Activated CD4-positive, CD25-positive, alpha-beta regulatory T cell treated with anti-CD3 and anti-CD28 coated beads, Interleukin-2, amount 50 U/mL, for 24 hours (primary cell): ENCODE results near the gene TPSB2.
"Not testable (repeated sequence)": the region's sequence is repeated elsewhere in the genome, so short reads cannot be mapped to it uniquely, and the experiment has no call there.

ENCODE experiments used
- ATAC-seq, 2 donors: fragments of 150-1000 bp; cut with Tn5 transposase; one replicate each; pipeline ENCODE4 v1.10.0; 2021; ENCODE audit warnings: mild to moderate bottlenecking in 1 of 2, moderate library complexity in 1 of 2

Gene TPSB2

DNA sequence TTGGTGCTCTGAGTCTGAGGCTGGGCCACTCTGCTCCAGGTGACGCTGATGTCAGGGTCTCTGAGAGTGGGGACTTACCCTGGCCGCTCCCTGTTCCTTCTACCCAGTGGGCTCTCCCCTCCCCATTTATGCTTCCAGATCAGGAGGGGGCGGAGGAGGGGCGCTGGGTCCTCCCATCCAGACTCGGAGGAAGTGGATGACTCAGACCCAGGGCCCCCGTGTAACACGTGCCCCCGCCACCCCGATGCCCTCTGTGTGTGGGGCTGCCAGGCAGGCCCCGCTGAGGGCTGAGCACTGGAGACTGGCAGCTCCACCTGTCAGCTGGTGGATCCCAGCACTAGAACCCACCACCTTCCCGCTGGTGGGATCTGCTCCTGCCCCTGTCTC lies at the start of gene TPSB2:
TPSB2 (minus strand) TSS at position 101 of the 387 bp plus-strand sequence. CDS start 233 bp downstream, outside the sequence.
- not testable (repeated sequence) for ATAC-seq

DNA sequence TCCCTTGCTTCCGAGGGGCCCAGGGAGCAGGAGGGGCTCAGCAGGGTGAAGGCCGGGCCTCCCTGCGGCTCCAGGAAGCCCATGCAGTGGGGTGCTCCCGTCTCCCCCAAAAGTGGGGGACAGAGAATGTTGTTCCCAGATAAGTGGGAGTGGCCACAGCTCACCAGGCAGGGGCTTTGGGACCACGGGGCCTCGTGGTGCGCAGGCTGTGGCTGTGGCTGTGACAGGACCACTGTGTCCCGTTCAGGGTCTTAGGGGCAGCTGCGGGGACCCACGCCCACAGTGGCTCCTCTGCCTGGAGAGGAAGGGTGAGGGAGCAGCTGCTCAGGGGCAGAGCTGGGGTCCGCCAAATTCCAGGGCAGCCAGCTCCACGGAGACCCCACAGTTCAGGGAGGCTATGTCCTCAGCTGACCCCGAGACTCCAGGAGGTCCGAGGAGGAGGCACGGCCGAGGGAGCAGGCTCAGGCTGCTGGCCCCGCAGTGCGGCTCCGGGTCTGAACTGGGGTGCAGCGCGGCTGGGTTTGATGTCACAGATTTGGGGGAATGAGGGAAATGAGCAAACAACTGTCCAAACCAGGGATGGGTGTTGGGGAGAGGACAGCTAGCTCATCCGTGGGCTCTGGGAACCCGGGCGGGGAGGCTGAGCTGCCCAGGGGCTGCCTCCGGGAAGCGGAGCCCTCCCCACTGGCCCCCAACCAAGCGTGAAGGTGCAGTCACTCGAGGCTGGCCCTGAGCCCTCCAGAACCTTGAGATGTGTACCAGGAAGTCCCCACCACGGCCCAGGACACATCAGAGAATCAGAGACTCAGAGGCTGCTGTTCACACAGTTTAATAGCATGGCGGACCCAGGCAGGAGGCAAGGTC lies 49.3 kb upstream of the TPSB2 start:
- no peak for ATAC-seq

DNA sequence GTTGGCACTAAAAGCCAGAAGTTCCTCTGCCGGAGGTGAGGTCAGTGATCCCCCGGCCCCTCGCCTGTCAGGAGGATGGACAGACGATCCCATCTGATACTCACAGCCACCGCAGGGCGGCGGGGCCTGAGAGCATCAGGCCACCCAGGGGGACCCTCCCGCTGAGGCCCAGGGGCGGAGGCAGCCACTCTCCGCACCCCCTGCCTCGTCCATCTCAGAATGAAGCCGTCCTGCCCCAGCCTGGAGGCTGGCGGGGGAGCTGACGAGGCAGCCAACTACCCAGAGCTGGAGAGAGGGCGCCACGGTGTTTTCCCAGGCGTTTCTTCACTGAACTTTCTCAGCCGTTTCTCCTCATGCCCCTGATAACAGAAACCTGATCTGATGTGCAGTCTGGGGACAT lies 48.5 kb upstream of the TPSB2 start:
- no peak for ATAC-seq

DNA sequence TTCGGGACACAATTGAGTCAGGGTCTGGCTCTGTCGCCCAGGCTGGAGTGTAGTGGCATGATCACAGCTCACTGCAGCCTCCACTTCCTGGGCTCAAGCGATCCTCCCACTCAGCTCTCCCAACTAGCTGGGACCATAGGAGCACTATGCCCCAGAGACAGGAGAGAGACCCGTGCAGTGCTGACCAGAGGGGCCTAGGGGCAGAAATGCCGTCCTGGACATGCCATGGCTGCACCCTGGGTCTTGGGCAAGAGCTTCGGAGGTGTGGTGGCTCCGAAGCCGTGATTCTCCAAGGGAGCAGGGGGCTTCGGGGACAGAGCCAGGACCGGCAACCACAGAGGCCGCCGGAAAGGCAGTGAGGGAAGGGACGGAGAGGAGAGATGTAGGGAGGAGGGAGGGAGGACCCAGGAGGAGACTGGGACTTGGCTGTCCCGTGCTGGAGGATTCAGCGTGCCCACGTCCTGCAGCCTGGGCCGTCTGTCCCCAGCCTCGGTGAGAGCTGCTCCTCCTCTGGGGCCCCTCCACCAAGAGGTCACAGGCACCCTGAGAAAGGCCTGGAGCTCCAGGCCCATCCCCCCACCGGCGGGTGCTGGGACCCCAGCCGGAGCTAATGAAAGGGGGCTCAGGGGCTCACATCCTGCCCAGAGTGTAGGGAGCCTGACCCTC lies 47.8 kb upstream of the TPSB2 start:
- no peak for ATAC-seq

DNA sequence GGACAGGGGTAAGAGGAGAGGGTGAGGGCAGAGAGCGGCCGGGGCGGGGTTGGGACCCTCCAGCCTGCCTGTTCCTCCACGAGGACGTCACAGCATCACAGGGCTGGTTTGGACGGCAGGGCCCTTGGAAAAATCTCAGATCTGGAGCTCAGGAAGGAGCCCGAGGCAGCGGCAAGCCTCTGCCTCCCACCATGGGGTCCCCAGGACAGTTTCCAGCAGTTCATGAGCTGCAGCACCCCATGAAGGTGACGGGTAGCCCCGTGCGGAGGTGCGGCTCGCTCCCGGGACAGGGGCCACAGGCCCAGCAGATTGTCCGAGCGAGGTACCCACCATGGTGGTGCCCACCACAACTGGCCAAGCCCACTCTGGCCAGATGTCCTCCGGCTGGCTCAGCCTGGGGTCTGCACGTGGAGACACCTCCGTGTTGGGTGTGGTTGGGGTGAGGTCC lies 47.2 kb upstream of the TPSB2 start:
- ATAC-seq, result no peak

DNA sequence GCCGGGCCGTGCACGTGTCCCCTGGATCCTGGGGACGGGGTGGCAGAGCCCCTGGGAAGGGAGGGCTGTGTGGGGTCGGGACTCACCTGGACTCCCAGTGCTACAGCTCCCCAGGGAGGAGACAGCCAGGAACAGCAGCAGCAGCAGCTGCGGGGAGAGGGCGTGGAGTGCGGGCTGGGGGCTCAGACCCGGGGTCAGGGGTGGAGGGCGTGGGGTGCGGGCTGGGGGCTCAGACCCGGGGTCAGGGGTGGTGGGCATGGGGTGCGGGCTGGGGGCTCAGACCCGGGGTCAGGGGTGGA lies 46.5 kb upstream of the TPSB2 start:
- no peak for ATAC-seq

DNA sequence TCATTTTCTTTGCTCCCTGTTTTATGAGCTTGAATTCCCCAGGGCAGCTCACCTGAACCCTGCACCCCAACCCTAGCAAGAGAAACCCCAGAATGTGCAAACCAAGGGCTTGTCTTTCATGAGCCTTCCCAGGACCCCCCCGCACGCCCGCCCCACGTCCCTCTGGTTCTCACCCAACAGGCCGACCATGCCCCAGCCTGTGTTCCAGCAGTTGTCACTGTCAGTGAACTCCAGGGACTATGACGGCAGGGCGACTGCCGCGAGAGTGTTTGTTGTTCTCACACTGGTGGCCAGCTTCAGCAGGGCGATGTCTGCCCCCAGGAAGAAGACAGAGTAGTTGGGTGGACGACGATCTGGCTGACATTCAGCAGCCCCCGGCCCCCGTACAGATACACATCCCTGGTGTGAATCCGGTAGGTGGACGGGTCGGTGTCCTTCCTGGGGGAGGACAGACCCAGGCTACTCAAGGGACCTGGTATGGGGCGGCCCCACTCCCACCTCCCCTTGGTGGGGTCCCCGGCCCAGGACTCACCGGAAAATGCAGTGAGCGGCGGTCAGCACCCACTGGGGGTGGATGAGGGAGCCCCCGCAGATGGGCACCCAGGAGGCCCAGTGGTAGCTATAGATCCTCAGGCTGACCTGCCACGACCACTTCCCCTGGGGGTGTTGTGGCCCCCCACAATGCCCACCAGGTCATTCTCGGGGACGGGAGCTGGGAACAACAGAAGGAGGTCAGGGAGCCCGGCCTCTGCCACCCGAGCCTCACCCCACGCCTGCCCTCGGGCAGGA lies 46.0 kb upstream of the TPSB2 start:
- ATAC-seq, result no peak

DNA sequence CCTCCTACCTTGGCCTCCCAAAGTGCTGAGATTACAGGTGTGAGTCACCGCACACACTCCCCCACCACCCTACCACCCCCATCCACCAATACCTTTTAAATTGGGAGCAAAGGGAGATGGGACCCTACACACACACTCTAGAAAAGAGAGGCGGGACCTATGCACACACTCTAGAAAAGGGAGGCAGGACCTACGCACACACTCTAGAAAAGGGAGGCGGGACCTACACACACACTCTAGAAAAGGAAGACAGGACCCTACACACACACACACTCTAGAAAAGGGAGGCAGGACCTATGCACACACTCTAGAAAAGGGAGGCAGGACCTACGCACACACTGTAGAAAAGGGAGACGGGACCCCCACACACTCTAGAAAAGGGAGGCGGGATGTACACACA lies 44.8 kb upstream of the TPSB2 start:
- no peak for ATAC-seq

DNA sequence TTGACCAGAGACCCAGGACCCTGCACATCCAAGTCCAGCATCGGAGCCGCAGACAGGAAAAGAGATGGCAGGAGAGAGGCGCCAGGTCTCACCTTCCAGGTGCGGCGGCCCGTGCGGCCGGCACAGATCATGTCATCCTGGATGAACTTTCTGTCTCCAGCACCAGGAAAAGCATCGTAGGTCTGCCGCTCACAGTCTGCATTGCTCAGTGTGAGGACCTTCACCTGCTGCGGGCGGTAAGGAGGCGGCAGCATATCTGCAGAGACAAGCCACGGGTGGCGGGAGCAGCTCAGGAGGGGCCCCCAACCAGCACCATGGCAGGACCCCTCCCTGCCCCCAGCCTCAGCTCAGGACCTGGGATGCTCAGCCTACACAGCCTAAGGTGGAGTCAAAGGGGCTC lies 43.8 kb upstream of the TPSB2 start:
- no peak for ATAC-seq

DNA sequence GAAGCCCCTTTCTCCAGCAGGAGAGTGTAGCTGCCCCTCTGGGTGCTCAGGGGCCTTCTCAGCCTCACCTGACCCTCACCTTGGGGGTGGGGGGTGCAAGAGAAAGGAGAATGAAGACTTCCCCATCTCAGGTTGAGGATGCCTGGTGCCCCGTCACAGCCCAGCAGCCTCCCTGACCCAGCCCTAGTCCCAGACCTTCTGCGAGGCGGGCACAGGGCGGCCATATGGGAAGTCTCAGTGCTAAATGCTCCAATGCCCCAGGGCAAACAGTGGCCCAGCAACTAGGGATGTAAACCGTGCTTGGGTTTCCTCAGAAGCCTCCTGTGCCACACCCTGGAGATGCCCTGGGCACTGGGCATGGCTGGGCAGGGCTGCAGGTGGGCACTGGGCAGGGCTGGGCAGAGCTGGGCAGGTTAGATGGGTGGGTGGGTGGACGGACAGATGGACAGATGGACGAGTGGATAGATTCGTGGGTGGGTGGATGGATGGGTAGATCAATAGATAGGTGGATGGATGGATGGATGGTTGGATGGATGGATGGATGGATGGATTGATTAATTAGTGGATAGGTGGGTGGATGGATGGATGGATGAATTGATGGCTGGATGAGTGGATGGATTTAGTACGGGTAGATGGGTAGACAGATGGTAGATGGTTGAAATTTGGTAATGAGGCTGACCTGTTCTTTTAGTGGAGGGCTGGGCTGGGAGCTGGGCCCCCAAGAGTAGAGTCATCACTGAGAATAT lies 42.6 kb upstream of the TPSB2 start:
- ATAC-seq, result no peak

DNA sequence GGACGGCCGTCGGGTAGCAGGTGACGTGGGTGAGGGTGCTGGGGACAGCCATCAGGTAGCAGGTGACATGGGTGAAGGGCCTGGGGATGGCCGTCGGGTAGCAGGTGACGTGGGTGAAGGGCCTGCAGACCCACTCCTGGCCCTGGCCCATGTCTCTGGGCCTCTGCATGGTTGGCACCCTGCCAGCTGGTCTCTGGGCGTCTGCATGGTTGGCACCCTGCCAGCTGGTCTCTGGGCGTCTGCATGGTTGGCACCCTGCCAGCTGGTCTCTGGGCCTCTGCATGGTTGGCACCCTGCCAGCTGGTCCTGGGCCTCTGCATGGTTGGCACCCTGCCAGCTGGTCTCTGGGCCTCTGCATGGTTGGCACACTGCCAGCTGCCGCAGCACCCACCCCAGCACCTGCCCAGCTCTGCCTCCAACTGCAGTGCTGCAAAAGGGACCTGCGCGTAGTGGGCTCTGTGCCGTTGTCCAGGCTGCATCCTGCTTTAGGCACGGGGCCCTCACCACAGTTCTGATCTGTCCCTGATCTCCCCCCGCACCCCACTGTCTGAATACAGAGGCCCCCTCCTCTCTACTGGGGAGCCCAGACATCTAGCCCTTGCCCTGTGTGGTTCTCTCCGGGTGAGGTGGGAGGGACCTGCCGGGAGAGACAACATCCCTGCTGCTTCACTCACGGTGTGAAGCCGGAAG lies 41.9 kb upstream of the TPSB2 start:
- not testable (repeated sequence) for ATAC-seq

DNA sequence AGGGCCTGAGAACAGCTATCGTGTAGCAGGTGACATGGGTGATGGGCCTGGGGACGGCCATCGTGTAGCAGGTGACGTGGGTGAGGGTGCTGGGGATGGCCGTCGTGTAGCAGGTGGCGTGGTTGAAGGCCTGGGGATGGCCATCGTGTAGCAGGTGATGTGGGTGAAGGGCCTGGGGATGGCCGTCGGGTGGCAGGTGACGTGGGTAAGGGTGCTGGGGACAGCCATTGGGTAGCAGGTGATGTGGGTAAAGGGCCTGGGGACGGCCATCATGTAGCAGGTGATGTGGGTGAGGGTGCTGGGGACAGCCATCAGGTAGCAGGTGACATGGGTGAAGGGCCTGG lies 41.4 kb upstream of the TPSB2 start:
- no peak for ATAC-seq

DNA sequence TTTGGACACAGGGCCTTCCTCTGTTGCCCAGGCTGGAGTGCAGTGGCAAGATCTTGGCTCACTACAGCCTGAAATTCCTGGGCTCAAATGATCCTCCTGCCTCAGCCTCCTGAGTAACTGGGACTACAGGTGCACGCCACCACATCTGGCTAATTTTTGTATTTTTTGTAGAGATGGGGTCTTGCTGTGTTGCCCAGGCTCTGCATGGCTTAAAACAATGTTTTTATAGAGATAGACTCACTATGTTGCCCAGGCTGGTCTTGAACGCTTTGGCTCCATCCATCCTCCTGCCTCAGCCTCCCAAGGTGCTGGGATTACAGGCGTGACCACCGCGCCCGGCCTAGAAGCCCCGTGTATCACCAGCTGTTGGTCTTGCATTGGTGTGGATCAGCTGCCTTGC lies 39.4 kb upstream of the TPSB2 start:
- not testable (repeated sequence) for ATAC-seq

DNA sequence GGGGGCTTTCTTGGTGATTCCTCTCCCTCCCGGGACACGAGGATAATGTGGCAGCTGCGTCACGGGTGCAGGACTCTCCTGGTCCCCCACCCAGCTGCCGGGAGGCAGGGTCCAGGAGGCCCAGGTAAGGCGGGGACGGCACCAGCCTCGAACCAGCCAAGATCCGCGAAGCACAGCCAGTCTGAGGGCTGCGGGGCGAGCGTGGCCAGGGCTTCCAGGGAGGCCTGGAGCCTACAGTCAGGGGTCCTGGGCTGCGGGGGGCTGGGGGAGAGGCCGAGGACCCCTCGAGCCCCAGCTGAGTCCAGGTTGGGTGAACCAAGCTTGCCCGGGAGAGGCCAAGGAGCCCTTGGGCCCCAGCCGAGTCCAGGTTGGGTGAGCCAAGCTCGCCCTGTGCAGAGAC lies 35.8 kb upstream of the TPSB2 start:
- ATAC-seq, result no peak

DNA sequence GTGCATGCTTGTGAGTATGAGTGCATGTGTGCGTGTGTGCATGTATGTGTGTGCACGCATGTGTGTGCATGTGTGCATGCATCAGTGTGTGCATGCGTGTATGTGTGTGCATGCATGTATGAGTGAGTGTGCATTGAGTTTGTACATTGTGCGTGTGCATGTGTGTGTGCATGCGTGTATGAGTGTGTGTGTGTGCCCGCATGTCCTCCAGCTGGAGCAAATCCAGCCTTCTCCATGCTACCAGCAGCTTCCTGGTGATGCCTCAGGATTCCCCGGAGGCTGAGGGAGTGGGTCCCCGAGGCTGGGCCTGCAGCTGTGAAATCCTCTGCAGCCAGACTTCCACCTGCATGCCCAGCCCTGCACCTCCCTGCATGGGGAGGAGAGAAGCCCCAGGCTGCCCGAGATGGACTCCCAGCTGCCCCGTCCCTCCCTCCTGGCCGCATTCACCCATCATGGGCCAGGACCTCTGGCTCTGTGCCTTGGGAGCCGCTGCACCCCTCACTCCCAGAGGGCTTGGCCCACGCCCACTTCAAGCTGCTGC lies 35.2 kb upstream of the TPSB2 start:
- ATAC-seq, result no peak

DNA sequence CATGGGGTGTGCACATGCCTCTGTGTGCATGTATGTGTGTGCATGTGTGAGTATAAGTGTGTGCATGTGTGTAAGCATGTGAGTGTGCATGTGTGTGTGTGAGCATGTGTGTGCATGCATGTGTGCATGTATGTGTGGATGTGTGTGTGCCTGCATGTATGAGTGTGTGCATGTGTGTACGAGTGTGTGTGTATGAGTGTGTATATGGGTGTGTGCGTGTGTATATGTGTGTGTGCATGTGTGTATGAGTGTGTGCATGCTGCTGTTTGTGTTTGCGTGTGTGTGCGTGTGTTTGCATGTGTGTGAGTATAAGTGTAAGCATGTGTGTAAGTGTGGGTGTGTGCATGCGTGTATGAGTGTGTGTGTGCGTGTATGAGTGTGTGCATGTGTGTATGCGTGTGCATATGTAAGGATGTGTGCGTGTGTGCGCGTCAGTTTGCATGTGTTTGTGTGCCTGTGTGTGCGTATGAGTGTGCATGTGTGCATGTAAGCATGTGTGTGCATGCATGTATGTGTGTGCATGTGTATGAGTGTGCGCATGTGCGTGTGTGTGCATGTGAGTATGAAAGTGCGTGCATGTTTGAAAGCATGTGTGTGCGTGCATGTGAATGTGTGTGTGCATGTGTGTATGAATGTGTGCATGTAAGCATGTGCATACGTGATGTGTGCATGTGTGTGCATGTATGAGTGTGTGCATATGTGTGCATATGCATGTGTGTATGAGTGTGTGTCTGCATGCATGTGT lies 34.5 kb upstream of the TPSB2 start:
- ATAC-seq, result no peak

DNA sequence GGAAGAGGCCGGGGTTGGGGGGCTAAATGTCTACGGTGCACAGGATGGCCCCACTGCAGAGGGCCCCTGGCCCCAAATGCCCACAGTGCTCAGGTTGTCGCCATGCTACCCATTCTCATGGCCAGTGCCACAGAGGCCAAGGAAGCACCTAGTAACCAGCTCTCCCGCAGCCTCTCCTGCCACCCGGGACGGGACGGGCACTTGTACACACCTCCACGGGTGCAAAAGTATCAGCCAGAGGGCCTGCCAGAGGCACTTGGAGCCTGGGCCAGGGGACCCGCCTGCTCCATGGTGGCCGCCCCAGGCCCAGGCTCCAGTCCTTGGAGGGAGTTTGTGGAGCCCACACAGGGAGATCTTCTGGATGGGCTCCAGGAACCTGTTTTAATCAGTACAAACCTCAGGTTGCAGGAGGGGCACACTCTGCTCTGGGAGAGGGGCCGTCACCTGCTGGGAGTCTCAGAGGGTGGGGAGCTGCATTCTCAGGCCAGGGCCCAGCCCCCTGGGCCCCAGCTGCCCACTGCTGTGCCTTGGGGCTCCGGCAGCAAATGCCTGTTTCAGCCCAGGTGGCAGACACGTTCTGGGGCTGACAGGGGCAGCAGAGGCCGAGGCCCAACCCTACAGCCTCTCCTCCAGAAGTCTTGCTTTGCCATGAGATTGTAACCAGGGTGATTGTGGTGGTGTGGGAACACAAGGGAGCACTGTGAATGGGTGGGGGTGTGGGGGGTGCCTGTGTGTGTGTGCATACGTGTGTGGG lies 33.8 kb upstream of the TPSB2 start:
- no peak for ATAC-seq

DNA sequence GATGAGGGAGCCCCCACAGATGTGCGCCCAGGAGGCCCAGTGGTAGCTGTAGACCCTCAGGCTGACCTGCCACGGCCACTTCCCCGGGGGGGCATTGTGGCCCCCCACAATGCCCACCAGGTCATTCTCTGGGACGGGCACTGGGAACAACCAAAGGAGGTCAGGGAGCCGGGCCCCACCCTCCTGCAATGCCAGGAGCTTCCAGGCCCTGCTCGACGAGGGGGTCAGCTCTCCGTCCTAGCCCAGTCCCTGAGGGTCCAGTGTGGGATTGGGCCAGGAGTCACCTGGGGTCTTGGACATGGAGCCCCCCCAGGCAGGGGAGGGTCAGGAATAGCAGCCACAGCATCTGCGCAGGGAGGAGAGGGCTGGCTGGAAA lies 32.9 kb upstream of the TPSB2 start:
- ATAC-seq, result no peak

DNA sequence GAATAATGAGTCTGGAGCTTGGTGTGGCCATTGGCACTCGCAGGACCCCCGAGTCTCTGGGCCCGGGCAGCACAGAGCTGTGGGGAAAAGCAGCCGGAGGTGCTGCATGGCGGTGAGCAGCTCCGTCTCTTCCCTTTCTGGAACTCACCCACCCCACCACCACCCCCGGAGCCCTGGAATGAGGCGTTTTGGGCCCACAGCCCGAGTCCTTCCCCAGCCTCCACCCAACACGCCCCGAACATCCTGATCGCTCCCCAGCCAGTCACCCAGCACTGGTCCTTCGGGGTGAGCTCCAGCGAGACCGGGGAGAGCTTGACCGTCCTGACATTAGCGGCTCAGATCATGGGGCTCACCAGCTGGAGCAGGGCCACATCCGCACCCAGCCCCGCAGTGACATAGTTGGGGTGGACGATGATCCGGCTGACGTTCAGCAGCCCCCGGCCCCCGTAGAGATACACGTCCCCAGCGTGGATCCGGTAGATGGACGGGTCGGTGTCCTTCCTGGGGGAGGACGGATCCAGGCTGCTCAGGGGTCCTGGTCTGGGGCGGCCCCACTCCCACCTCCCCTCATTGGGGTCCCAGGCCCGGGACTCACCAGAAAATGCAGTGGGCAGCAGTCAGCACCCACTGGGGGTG lies 32.3 kb upstream of the TPSB2 start:
- no peak for ATAC-seq
